A673 (cell line): ENCODE data around the gene ZNF440.

ENCODE experiments used
- CTCF ChIP-seq: fragments of 300-800, 200-600 bp; sonication (generic); conservative IDR thresholded peaks from 2 replicates; pipeline ENCODE4 v1.5.1; 2017; ENCODE audit warnings: low read depth, mild to moderate bottlenecking, antibody characterized with exemption, low read length, moderate library complexity, mixed read lengths
- EZH2 ChIP-seq: fragments of 200-600 bp; sonication (generic); IDR thresholded peaks from 2 replicates; pipeline ENCODE4 v1.6.1; 2017; ENCODE audit warnings: borderline replicate concordance, low read depth, mild to moderate bottlenecking, mixed read lengths, antibody characterized with exemption, low read length; ENCODE audit not compliant: poor library complexity, severe bottlenecking

GRCh38 chr19:11807099-11807380 is 7.0 kb upstream of the ZNF440 start:
- no peak for TF ChIP-seq CTCF
- no peak for TF ChIP-seq EZH2
